ENCODE results near the gene OR8D4. TPM values are rescaled to one million over a fixed set of nuclear protein-coding genes. Genes with fewer than 3 reads are reported as not detected.

OR8D4 gene
- total and polyA plus RNA-seq, 10 of the 15 experiments (the other 5 are each of a cell fraction or from before 2014, with no cell fraction given) = not detected

DNA sequence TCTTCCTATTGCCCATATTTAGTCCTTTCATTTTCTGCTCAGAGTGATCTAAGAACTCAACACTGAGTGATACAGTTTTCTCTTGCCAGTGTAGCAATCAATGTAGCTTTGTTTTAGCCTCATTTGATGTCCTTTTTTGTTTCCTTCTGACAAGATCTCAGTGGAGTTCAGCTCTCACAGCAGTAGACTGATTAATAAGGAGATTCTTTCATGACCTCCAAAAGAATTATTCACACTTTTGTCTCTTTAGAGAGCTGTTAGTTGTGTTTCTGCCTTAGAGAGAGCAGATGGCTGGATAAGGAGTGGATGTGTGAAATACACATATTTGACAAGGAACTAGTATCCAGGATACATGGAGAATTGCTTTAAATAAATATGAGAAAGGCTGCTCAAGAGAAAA, 9.9 kb upstream of the OR8D4 start (continued):
- no peak for TF ChIP-seq WRNIP1 (IDR thresholded peaks at IDR 0.05; ENCODE audit: borderline replicate concordance, low read depth, low read length)
- no peak for TF ChIP-seq ZNF207 (IDR thresholded peaks at IDR 0.05; ENCODE audit: borderline replicate concordance)
- no peak for TF ChIP-seq NR2C2 (IDR thresholded peaks at IDR 0.05; ENCODE audit: borderline replicate concordance, control insufficient read depth, insufficient read length, low read depth)
- TF ChIP-seq, protein P1, sequence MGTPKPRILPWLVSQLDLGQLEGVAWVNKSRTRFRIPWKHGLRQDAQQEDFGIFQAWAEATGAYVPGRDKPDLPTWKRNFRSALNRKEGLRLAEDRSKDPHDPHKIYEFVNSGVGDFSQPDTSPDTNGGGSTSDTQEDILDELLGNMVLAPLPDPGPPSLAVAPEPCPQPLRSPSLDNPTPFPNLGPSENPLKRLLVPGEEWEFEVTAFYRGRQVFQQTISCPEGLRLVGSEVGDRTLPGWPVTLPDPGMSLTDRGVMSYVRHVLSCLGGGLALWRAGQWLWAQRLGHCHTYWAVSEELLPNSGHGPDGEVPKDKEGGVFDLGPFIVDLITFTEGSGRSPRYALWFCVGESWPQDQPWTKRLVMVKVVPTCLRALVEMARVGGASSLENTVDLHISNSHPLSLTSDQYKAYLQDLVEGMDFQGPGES (IDR thresholded peaks at IDR 0.05) = no peak
- TF ChIP-seq NR2C1 (IDR thresholded peaks at IDR 0.05) = no peak
- no peak for TF ChIP-seq HDAC6 (IDR thresholded peaks at IDR 0.05; ENCODE audit: unreplicated experiment)
- no peak for TF ChIP-seq SUPT20H (IDR thresholded peaks at IDR 0.05; ENCODE audit: borderline replicate concordance, control insufficient read depth, low read depth, low read length)

DNA sequence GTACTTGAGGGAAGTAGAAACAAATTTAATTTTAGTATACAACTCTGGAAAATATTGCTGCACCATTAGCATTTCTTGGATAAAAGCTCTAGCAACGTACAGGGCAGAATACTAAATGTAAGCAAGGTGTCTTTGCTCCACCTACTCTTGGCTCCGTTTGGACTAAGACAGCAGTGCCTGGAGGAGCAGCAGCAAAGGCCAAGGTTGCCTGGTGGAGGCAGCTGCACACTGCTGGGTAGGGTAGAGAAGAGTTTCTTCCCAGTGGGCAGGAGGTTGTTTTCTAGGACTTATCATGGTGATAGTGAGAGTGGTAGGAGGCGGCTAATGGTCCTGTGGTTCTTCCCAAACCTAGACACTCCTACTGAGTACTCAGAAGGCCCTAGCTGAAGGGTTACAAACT, 2.2 kb upstream of the OR8D4 start:
- Histone ChIP-seq H3K9me3 (replicated peaks; ENCODE audit: control insufficient read depth, insufficient read depth, low read length) (no peaks in the 10 kb centered on the region), H2AFZ (ENCODE audit: control insufficient read depth, low read depth, low read length) (no peak overlapping the region), H3K27me3 (replicated peaks in 1 of 2; ENCODE audit: control insufficient read depth in 2 of 2, insufficient read depth in 2 of 2, low read length in 1 of 2) (no peaks in the 10 kb centered on the region), H3K36me3 (ENCODE audit: control insufficient read depth in 2 of 2, insufficient read depth in 2 of 2, low read length in 1 of 2) (no peaks in the 10 kb centered on the region), H4K20me1 (ENCODE audit: control insufficient read depth, insufficient read depth) (no peaks in the 10 kb centered on the region), H3K4me1 (ENCODE audit: control insufficient read depth, insufficient read depth, low read length) (peaks cover 6% of the 10 kb centered on the region; the same call in 1 of the 2 replicates), H3K4me2 (ENCODE audit: control insufficient read depth, insufficient read depth) (no peak overlapping the region), H3K79me2 (ENCODE audit: control insufficient read depth, insufficient read depth, low read length) (no peaks in the 10 kb centered on the region), H3K9ac (ENCODE audit: control insufficient read depth, insufficient read depth, low read length) (no peak overlapping the region), H3K4me3 (no peak overlapping the region), H3K27ac (ENCODE audit: control insufficient read depth, insufficient read depth) (no peak overlapping the region)
- in situ Hi-C loops (cut with MboI) (no loop called here), intact Hi-C loops (cut with micrococcal nuclease; ENCODE audit: unreplicated experiment) (no loop called here)
- DNase-seq (ENCODE audit: low read depth, low spot score) (no peak), FAIRE-seq (no peak), ATAC-seq (no peak)
- ChIA-PET POLR2A (no interaction called here), CTCF (no interaction called here), SMC1A (ENCODE audit: uncharacterized antibody, unreplicated experiment) (interaction anchor here (0.5 kb wide), 1 partner anchor 8 kb away, joined by 3 read pairs; no protein-coding TSS in a partner anchor), RAD21 (ENCODE audit: unreplicated experiment) (no interaction called here)
- BruUV-seq (replicated peaks) = no TSS peak
- 40% methylated on average over 3 of the region's 3 CpGs for WGBS (ENCODE audit: insufficient coverage, insufficient replicate concordance, low lambda C conversion rate, missing lambda C conversion rate)
- TF ChIP-seq, protein P2, sequence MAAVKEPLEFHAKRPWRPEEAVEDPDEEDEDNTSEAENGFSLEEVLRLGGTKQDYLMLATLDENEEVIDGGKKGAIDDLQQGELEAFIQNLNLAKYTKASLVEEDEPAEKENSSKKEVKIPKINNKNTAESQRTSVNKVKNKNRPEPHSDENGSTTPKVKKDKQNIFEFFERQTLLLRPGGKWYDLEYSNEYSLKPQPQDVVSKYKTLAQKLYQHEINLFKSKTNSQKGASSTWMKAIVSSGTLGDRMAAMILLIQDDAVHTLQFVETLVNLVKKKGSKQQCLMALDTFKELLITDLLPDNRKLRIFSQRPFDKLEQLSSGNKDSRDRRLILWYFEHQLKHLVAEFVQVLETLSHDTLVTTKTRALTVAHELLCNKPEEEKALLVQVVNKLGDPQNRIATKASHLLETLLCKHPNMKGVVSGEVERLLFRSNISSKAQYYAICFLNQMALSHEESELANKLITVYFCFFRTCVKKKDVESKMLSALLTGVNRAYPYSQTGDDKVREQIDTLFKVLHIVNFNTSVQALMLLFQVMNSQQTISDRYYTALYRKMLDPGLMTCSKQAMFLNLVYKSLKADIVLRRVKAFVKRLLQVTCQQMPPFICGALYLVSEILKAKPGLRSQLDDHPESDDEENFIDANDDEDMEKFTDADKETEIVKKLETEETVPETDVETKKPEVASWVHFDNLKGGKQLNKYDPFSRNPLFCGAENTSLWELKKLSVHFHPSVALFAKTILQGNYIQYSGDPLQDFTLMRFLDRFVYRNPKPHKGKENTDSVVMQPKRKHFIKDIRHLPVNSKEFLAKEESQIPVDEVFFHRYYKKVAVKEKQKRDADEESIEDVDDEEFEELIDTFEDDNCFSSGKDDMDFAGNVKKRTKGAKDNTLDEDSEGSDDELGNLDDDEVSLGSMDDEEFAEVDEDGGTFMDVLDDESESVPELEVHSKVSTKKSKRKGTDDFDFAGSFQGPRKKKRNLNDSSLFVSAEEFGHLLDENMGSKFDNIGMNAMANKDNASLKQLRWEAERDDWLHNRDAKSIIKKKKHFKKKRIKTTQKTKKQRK (IDR thresholded peaks at IDR 0.05; ENCODE audit: low read depth, low read length) = no peak
- no peak for TF ChIP-seq CHD4 (IDR thresholded peaks at IDR 0.05)
- no peak for TF ChIP-seq CREB1 (IDR thresholded peaks at IDR 0.05; ENCODE audit: low read depth)
- no peak for TF ChIP-seq MEF2B (IDR thresholded peaks at IDR 0.05; ENCODE audit: partially characterized antibody, poor library complexity, severe bottlenecking)
- no peak for TF ChIP-seq JUND (IDR thresholded peaks at IDR 0.05; ENCODE audit: low read depth, low read length)
- TF ChIP-seq TCF12 (IDR thresholded peaks at IDR 0.05; ENCODE audit: low read depth, low read length) = no peak

All from GM12878 (cell line).